ENCODE measurements around the gene SLC35E1.

GRCh38 chr19:16620584-16620983, 48.4 kb upstream of the SLC35E1 start:
- TF ChIP-seq CTCF (conservative IDR thresholded peaks at IDR 0.05) (no peak), EZH2 (IDR thresholded peaks at IDR 0.05; ENCODE audit: low read depth) (no peak)
